ENCODE results near the gene POU2F3.

The POU2F3 gene

DNA sequence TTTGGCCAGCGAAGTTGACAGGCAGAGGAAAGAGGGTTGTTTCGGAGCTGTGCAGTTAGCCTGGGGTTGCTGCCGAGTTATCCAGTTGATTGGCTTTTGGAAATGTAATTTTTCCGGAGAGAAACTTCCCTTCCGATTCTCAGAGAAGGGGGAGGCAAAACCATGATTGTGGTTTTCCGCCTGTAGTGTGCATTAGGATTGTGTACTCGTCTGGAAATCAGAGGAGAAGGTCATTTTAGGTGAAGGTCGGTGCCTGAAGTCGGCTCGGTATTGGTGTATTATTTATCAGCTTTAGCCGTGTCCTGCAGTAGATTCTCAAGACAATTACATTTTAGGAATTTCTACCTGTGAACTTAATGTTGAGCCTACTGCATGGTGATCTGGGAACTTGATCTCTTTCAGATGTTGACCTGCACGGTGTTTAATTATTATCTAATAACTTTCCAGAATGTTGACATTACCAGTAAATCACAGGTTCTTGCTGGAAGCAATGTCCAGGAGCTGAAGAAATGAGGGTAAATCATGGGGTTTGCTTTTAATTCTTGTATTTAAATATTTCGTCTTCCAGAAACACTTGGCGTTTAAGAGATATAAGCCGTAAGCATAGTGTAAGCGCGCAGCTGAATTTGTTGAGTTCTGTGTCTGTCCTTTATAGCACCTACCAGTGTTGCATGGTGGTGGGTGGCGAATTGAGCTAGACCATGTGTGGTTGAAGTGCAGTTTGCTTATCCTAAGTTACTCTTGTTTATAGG is 97.6 kb downstream of the POU2F3 start:
- H3K4me1 ChIP-seq (ENCODE audit: insufficient read depth, low read length, severe bottlenecking): peaks cover 37% of the 10 kb centered on the region
- peak overlapping the region; percentile 85; the same call in 1 of the 2 replicates for H3K9ac ChIP-seq (ENCODE audit: low read length)
- H3K9me2 ChIP-seq (ENCODE audit: low read depth, low read length): no peaks in the 10 kb centered on the region
- peak overlapping the region; percentile 85 for H3K4me3 ChIP-seq (ENCODE audit: low read depth, low read length, poor library complexity, severe bottlenecking)
- TF ChIP-seq, protein P1, sequence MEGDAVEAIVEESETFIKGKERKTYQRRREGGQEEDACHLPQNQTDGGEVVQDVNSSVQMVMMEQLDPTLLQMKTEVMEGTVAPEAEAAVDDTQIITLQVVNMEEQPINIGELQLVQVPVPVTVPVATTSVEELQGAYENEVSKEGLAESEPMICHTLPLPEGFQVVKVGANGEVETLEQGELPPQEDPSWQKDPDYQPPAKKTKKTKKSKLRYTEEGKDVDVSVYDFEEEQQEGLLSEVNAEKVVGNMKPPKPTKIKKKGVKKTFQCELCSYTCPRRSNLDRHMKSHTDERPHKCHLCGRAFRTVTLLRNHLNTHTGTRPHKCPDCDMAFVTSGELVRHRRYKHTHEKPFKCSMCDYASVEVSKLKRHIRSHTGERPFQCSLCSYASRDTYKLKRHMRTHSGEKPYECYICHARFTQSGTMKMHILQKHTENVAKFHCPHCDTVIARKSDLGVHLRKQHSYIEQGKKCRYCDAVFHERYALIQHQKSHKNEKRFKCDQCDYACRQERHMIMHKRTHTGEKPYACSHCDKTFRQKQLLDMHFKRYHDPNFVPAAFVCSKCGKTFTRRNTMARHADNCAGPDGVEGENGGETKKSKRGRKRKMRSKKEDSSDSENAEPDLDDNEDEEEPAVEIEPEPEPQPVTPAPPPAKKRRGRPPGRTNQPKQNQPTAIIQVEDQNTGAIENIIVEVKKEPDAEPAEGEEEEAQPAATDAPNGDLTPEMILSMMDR (IDR thresholded peaks at IDR 0.05; ENCODE audit: low read length): no peak
- TF ChIP-seq EZH2 (IDR thresholded peaks at IDR 0.05; ENCODE audit: borderline replicate concordance, low read length): no peak
- peak overlapping the region; percentile 93 for H3K4me2 ChIP-seq (ENCODE audit: low read length)
- no peak overlapping the region for H2AFZ ChIP-seq (ENCODE audit: low read length)
- H3K27me3 ChIP-seq (ENCODE audit: insufficient read depth, low read length): peaks cover 3% of the 10 kb centered on the region; the same call in 1 of the 2 replicates
- peaks cover 6% of the 10 kb centered on the region; the same call in 1 of the 2 replicates for H3F3A ChIP-seq (ENCODE audit: insufficient read depth, low read length)
- H4K20me1 ChIP-seq (ENCODE audit: insufficient read depth, low read length): no peaks in the 10 kb centered on the region
- no peaks in the 10 kb centered on the region for H3K9me3 ChIP-seq (ENCODE audit: low read length)
- no peaks in the 10 kb centered on the region for H3K79me2 ChIP-seq (ENCODE audit: insufficient read depth, low read length)
- no peak overlapping the region for H3K27ac ChIP-seq (ENCODE audit: low read depth, low read length, poor library complexity, severe bottlenecking)
- no peaks in the 10 kb centered on the region; the same call in 1 of the 2 replicates for H3K36me3 ChIP-seq (ENCODE audit: insufficient read depth, low read length)

DNA sequence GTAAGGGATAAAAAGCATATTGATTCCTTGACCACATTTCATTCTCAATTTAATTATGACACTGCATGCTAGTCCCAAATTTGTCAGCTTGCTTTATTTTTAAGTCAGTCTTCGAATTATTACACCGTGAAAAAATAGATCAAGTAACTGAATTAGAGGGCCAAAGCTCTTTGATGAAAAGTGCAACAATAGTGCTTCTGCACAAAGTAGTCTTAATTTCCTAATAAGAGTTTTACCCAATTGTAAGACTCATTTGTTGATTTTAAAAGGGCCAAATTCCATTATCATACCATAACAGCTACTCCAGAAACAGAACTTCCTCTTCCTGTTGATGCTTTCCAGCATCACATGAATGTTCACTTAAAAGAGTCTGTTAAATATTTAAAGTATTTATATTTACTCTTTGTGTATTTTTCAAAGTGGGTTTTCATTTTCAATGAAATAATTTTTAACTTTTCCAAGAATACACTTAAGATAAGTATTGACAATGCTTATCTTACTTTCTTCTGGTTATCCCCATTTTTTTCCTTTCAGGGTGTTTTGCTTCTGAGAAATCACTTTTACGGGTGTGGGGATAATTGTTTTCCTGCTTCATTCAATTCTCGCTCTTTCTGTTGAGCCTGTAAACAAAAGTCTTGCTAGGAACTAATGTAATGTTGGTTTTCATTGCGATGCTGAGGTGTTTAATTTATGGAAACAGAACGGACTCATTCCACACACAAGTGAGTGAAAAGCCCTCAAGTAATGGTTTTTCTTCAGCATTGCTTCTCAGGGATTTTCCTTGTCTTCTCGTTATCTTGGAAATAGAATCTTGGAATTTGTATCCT is 98.4 kb downstream of the POU2F3 start:
- Histone ChIP-seq H4K20me1 (ENCODE audit: insufficient read depth, low read length) (no peaks in the 10 kb centered on the region), H2AFZ (ENCODE audit: low read length) (no peak overlapping the region), H3K27me3 (ENCODE audit: insufficient read depth, low read length) (peaks cover 7% of the 10 kb centered on the region; the same call in 1 of the 2 replicates), H3K9ac (ENCODE audit: low read length) (no peak overlapping the region), H3F3A (ENCODE audit: insufficient read depth, low read length) (peaks cover 6% of the 10 kb centered on the region; the same call in 1 of the 2 replicates), H3K9me3 (ENCODE audit: low read length) (0 out of 2 replicates have a peak, but pooled peaks cover 3% of the 10 kb centered on the region), H3K27ac (ENCODE audit: low read depth, low read length, poor library complexity, severe bottlenecking) (no peak overlapping the region), H3K79me2 (ENCODE audit: insufficient read depth, low read length) (no peaks in the 10 kb centered on the region), H3K9me2 (ENCODE audit: low read depth, low read length) (no peaks in the 10 kb centered on the region), H3K4me1 (ENCODE audit: insufficient read depth, low read length, severe bottlenecking) (peaks cover 32% of the 10 kb centered on the region), H3K4me2 (ENCODE audit: low read length) (peak overlapping the region; percentile 93), H3K4me3 (ENCODE audit: low read depth, low read length, poor library complexity, severe bottlenecking) (peak overlapping the region; percentile 85), H3K36me3 (ENCODE audit: insufficient read depth, low read length) (no peaks in the 10 kb centered on the region; the same call in 1 of the 2 replicates)
- TF ChIP-seq, protein P1 (IDR thresholded peaks at IDR 0.05; ENCODE audit: low read length): no peak
- no peak for TF ChIP-seq EZH2 (IDR thresholded peaks at IDR 0.05; ENCODE audit: borderline replicate concordance, low read length)

DNA sequence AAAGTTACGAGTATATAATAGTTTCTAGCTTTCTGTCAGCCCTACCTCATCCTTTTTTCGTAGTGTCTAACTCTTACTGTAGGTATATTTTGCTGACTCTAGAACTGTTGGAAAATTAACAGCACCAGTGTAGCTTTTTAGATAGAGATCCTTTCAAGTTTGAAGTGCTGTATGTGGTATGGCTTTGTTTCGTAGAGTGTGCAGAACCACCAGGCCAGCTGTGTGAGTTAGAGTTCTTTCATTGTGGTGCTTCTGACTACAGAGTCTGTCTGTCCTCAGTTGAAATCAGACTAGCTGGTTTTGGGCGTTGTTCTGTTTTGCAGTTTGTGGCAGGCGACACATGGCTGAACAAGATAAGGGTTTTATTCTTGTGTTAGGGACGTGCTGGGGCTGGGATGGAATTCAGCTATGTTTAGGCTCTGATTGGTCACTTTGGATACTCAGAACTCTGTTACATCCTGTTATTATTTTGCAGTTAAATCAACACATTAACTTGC is 99.5 kb downstream of the POU2F3 start:
- Histone ChIP-seq H3K4me2 (ENCODE audit: low read length) (no peak overlapping the region), H2AFZ (ENCODE audit: low read length) (no peak overlapping the region), H3K9me2 (ENCODE audit: low read depth, low read length) (no peaks in the 10 kb centered on the region), H3F3A (ENCODE audit: insufficient read depth, low read length) (peaks cover 6% of the 10 kb centered on the region; the same call in 1 of the 2 replicates), H3K36me3 (ENCODE audit: insufficient read depth, low read length) (no peaks in the 10 kb centered on the region; the same call in 1 of the 2 replicates), H3K9me3 (ENCODE audit: low read length) (0 out of 2 replicates have a peak, but pooled peaks cover 3% of the 10 kb centered on the region), H4K20me1 (ENCODE audit: insufficient read depth, low read length) (no peaks in the 10 kb centered on the region), H3K9ac (ENCODE audit: low read length) (no peak overlapping the region), H3K4me1 (ENCODE audit: insufficient read depth, low read length, severe bottlenecking) (peaks cover 28% of the 10 kb centered on the region), H3K27ac (ENCODE audit: low read depth, low read length, poor library complexity, severe bottlenecking) (no peak overlapping the region), H3K4me3 (ENCODE audit: low read depth, low read length, poor library complexity, severe bottlenecking) (no peak overlapping the region), H3K27me3 (ENCODE audit: insufficient read depth, low read length) (peaks cover 7% of the 10 kb centered on the region; the same call in 1 of the 2 replicates), H3K79me2 (ENCODE audit: insufficient read depth, low read length) (no peaks in the 10 kb centered on the region)
- TF ChIP-seq EZH2 (IDR thresholded peaks at IDR 0.05; ENCODE audit: borderline replicate concordance, low read length): no peak
- TF ChIP-seq, protein P1 (IDR thresholded peaks at IDR 0.05; ENCODE audit: low read length): no peak

Data from OCI-LY1 (cell line).